Measurements from ENCODE around the gene LONP1. TPM values are rescaled to one million over a fixed set of nuclear protein-coding genes. Genes with fewer than 3 reads are reported as not detected.

Gene LONP1
- total RNA-seq, 1 experiment from 2014 or later, result 113 TPM

- H3K27ac Mint-ChIP-seq, result no peak overlapping the region; a peak in 1 of 7 replicates
- Histone ChIP-seq H2BK5ac (ENCODE audit: insufficient read length, low read length) (no peak overlapping the region), H3K18ac (ENCODE audit: insufficient read length, low read depth, low read length) (no peak overlapping the region), H4K5ac (ENCODE audit: insufficient read length, low read depth, low read length) (no peak overlapping the region), H4K91ac (ENCODE audit: insufficient read length, low read depth, low read length) (no peak overlapping the region), H3K4ac (ENCODE audit: low read depth, low read length) (no peak overlapping the region), H3K27ac (ENCODE audit: insufficient read length, low read depth, low read length) (no peak overlapping the region), H3T11ph (ENCODE audit: low read length) (no peak overlapping the region), H3K23ac (ENCODE audit: insufficient read length, low read depth, low read length) (no peak overlapping the region), H3K27me3 (ENCODE audit: insufficient read depth, low read length) (no peaks in the 10 kb centered on the region), H3K79me2 (ENCODE audit: insufficient read depth, low read length) (peaks cover 3% of the 10 kb centered on the region; the same call in 1 of the 2 replicates), H2BK12ac (ENCODE audit: insufficient read length, low read depth, low read length) (no peak overlapping the region), H3K4me1 (ENCODE audit: insufficient read depth, low read length) (no peaks in the 10 kb centered on the region), H3K56ac (ENCODE audit: insufficient read length, low read depth, low read length) (no peak overlapping the region), H2AFZ (ENCODE audit: low read length) (no peak overlapping the region), H2AK5ac (ENCODE audit: insufficient read length, low read length) (no peak overlapping the region), H4K8ac (replicated peaks; ENCODE audit: insufficient read length, low read depth, low read length) (no peak overlapping the region), H3K9ac (ENCODE audit: extremely low read depth, insufficient read length, low read length) (no peak overlapping the region), H3K14ac (ENCODE audit: insufficient read depth, low read length) (no peak overlapping the region), H3K23me2 (ENCODE audit: insufficient read length, low read depth, low read length, poor library complexity, severe bottlenecking) (peaks cover 2% of the 10 kb centered on the region), H3K4me2 (ENCODE audit: insufficient read depth, insufficient read length, low read length) (no peak overlapping the region), H2BK20ac (ENCODE audit: low read depth, low read length, poor library complexity, severe bottlenecking) (no peak overlapping the region), H4K20me1 (ENCODE audit: control insufficient read depth, insufficient read depth, insufficient read length) (no peaks in the 10 kb centered on the region), H3K79me1 (ENCODE audit: insufficient read depth, low read depth, low read length, poor library complexity, severe bottlenecking) (no peaks in the 10 kb centered on the region), H3K9me3 (ENCODE audit: control insufficient read depth, low read depth, low read length) (no peaks in the 10 kb centered on the region), H2BK120ac (ENCODE audit: low read depth, low read length, poor library complexity, severe bottlenecking) (no peak overlapping the region), H2BK15ac (ENCODE audit: low read depth, low read length) (no peak overlapping the region)
- peaks cover 39 to 79% (median 64%) of the 10 kb centered on the region in 3 experiments for H3K36me3 Mint-ChIP-seq (ENCODE audit: insufficient read depth in 1 of 3, low read depth in 3 of 3)
- H3K9me3 Mint-ChIP-seq, result no peaks in the 10 kb centered on the region
- H3K4me3 Mint-ChIP-seq, result no peak overlapping the region
- H3K4me1 Mint-ChIP-seq, result 0 out of 4 replicates have a peak, but pooled peaks cover 0 to 3% of the 10 kb centered on the region in 2 experiments
- WGBS (ENCODE audit: extremely low coverage, insufficient read length, low lambda C conversion rate), result no CpG with 5 or more reads among the region's 8 CpGs
- TF ChIP-seq CTCF (conservative IDR thresholded peaks at IDR 0.05), result no peak
- DNase-seq, result no peak
- no peaks in the 10 kb centered on the region for H3K27me3 Mint-ChIP-seq (ENCODE audit: low read depth)
Measured at GRCh38 chr19:5711025-5711424, 8.9 kb downstream of the LONP1 start.
